CD4-positive, alpha-beta T cell (primary cell): ENCODE measurements around the gene LMO3. TPM values are rescaled to one million over a fixed set of nuclear protein-coding genes. Genes with fewer than 3 reads are reported as not detected.

Experiments used
- ATAC-seq: fragments of 200-7000 bp; cut with Tn5 transposase; one replicate; pipeline ENCODE4 v1.10.0; 2022; ENCODE audit warnings: mild to moderate bottlenecking; ENCODE audit not compliant: poor library complexity
- CTCF ChIA-PET: fragments of 350-600 bp; sonication (Branson Sonifier 250); formaldehyde crosslinking; loops from one replicate; lab custom pipeline; 2021; ENCODE audit warnings: antibody characterized with exemption, inconsistent platforms; lab: Charles Lee
- POLR2A ChIA-PET: fragments of 350-600 bp; sonication (Branson Sonifier 250); formaldehyde crosslinking; loops from one replicate; lab custom pipeline; 2021; ENCODE audit warnings: antibody characterized with exemption, inconsistent platforms; lab: Charles Lee
- DNase-seq, 14 experiments: peaks; one replicate each; pipeline ENCODE4 v3.0.0-alpha.2; 2013 to 2020; ENCODE audit warnings: mixed read lengths in 2 of 14
- H3K27ac ChIP-seq, 2 donors: one replicate each; pipeline versions ENCODE4 v1.5.1 to v1.7.0; 2013; ENCODE audit warnings: low read length in 2 of 2, low read depth in 1 of 2, mild to moderate bottlenecking in 1 of 2
- H3K27me3 ChIP-seq, 2 experiments: 1 replicate in 1 of 2; 2 replicates in 1 of 2; pipeline versions ENCODE4 v1.6.1 to v1.7.0; 2013; ENCODE audit warnings: low read length in 2 of 2, control low read depth in 1 of 2, mild to moderate bottlenecking in 1 of 2, moderate library complexity in 1 of 2; ENCODE audit not compliant: insufficient read depth in 2 of 2, control insufficient read depth in 1 of 2
- H3K36me3 ChIP-seq: one replicate; pipeline ENCODE4 v1.6.1; 2013; ENCODE audit warnings: low read length, control low read depth; ENCODE audit not compliant: insufficient read depth
- H3K4me1 ChIP-seq: one replicate; pipeline ENCODE4 v1.6.1; 2013; ENCODE audit warnings: low read length, control low read depth; ENCODE audit not compliant: insufficient read depth
- H3K4me3 ChIP-seq: one replicate; pipeline ENCODE4 v1.5.1; 2013; ENCODE audit warnings: mild to moderate bottlenecking, low read length, moderate library complexity
- H3K9me3 ChIP-seq, 2 experiments: 1 replicate in 1 of 2; 2 replicates in 1 of 2; pipeline versions ENCODE4 v1.6.1 to v1.7.0; 2013; ENCODE audit warnings: low read length in 2 of 2, mild to moderate bottlenecking in 2 of 2, control low read depth in 1 of 2, moderate library complexity in 1 of 2; ENCODE audit not compliant: control insufficient read depth in 1 of 2, insufficient read depth in 1 of 2
- H3K27ac Mint-ChIP-seq: one replicate; pipeline ENCODE4 v1.8.0; 2020; ENCODE audit warnings: mixed read lengths
- H3K27me3 Mint-ChIP-seq: one replicate; pipeline ENCODE4 v1.8.0; 2021; ENCODE audit warnings: mixed read lengths
- H3K36me3 Mint-ChIP-seq: one replicate; pipeline ENCODE4 v1.8.0; 2021; ENCODE audit warnings: low read depth, mixed read lengths
- H3K4me1 Mint-ChIP-seq: one replicate; pipeline ENCODE4 v1.8.0; 2021; ENCODE audit warnings: low read depth, mixed read lengths
- H3K4me3 Mint-ChIP-seq: one replicate; pipeline ENCODE4 v1.8.0; 2020; ENCODE audit warnings: mild to moderate bottlenecking, mixed read lengths
- H3K9me3 Mint-ChIP-seq: one replicate; pipeline ENCODE4 v1.8.0; 2020; ENCODE audit warnings: mixed read lengths
- CTCF ChIP-seq: fragments of 200-600 bp; IDR thresholded peaks from one replicate; pipeline ENCODE4 v1.8.0; 2022; ENCODE audit warnings: antibody characterized with exemption, mild to moderate bottlenecking
- intact Hi-C, 2 experiments: fragments of 100-400 bp; cut with DNase I in 1 of 2; cut with micrococcal nuclease in 1 of 2; formaldehyde crosslinking; loops; one replicate each; pipeline versions ENCODE4 v1.15.1 to v1.9.0; 2023 to 2025; cut with DNase I, micrococcal nuclease
- total RNA-seq, 174 experiments: library from RNA in 2 of 174; stranded (reverse) in 2 of 174; gene quantifications; one replicate each; pipeline ENCODE4 v1.2.3 and lab custom pipeline; 2021 to 2026

Gene LMO3
- total RNA-seq, 2 experiments from 2014 or later: not detected

GRCh38 chr12:16593546-16593945, 12.4 kb downstream of the LMO3 start:
- H3K36me3 Mint-ChIP-seq: no peaks in the 10 kb centered on the region
- intact Hi-C loops: no loop called here

GRCh38 chr12:16590645-16591044, 15.3 kb downstream of the LMO3 start:
- no peak for DNase-seq
- intact Hi-C loops: no loop called here
- H3K27me3 Mint-ChIP-seq: no peaks in the 10 kb centered on the region
- no peak overlapping the region for H3K27ac Mint-ChIP-seq
- TF ChIP-seq CTCF: no peak
- ATAC-seq: no peak
- no peaks in the 10 kb centered on the region for H3K36me3 ChIP-seq
- H3K4me1 Mint-ChIP-seq: no peaks in the 10 kb centered on the region
- peaks cover 3% of the 10 kb centered on the region for H3K9me3 Mint-ChIP-seq
- H3K27ac ChIP-seq: no peak overlapping the region
- ChIA-PET POLR2A (no interaction called here), CTCF (no interaction called here)
- H3K4me3 ChIP-seq: no peak overlapping the region
- no peaks in the 10 kb centered on the region for H3K27me3 ChIP-seq
- no peaks in the 10 kb centered on the region for H3K4me1 ChIP-seq
- no peaks in the 10 kb centered on the region for H3K36me3 Mint-ChIP-seq
- no peaks in the 10 kb centered on the region for H3K9me3 ChIP-seq
- H3K4me3 Mint-ChIP-seq: no peak overlapping the region

More at GRCh38 chr12:16593546-16593945, 12.4 kb downstream of the LMO3 start:
- H3K9me3 Mint-ChIP-seq: no peaks in the 10 kb centered on the region
- no peak overlapping the region for H3K27ac Mint-ChIP-seq
- Histone ChIP-seq H3K27ac (no peak overlapping the region), H3K9me3 (no peaks in the 10 kb centered on the region), H3K4me3 (no peak overlapping the region), H3K27me3 (no peaks in the 10 kb centered on the region), H3K36me3 (no peaks in the 10 kb centered on the region), H3K4me1 (no peaks in the 10 kb centered on the region)
- H3K4me1 Mint-ChIP-seq: no peaks in the 10 kb centered on the region
- ChIA-PET POLR2A (no interaction called here), CTCF (no interaction called here)
- TF ChIP-seq CTCF: no peak
- ATAC-seq (no peak), DNase-seq (no peak)
- no peaks in the 10 kb centered on the region for H3K27me3 Mint-ChIP-seq
- H3K4me3 Mint-ChIP-seq: no peak overlapping the region

- H3K4me1 Mint-ChIP-seq: no peaks in the 10 kb centered on the region
- Histone ChIP-seq H3K4me1 (no peaks in the 10 kb centered on the region), H3K9me3 (no peaks in the 10 kb centered on the region), H3K36me3 (no peaks in the 10 kb centered on the region), H3K27me3 (no peaks in the 10 kb centered on the region), H3K4me3 (no peak overlapping the region), H3K27ac (no peak overlapping the region)
- no peak for DNase-seq
- H3K27ac Mint-ChIP-seq: no peak overlapping the region
- no peak overlapping the region for H3K4me3 Mint-ChIP-seq
- no peak for ATAC-seq
- H3K36me3 Mint-ChIP-seq: no peaks in the 10 kb centered on the region
- H3K27me3 Mint-ChIP-seq: no peaks in the 10 kb centered on the region
- no peak for TF ChIP-seq CTCF
- ChIA-PET CTCF (no interaction called here), POLR2A (no interaction called here)
- intact Hi-C loops: no loop called here
- peaks cover 3% of the 10 kb centered on the region for H3K9me3 Mint-ChIP-seq
Observed at GRCh38 chr12:16588812-16589211, 17.1 kb downstream of the LMO3 start.
